Measurements from ENCODE around the gene SELENOO.

SELENOO gene

DNA sequence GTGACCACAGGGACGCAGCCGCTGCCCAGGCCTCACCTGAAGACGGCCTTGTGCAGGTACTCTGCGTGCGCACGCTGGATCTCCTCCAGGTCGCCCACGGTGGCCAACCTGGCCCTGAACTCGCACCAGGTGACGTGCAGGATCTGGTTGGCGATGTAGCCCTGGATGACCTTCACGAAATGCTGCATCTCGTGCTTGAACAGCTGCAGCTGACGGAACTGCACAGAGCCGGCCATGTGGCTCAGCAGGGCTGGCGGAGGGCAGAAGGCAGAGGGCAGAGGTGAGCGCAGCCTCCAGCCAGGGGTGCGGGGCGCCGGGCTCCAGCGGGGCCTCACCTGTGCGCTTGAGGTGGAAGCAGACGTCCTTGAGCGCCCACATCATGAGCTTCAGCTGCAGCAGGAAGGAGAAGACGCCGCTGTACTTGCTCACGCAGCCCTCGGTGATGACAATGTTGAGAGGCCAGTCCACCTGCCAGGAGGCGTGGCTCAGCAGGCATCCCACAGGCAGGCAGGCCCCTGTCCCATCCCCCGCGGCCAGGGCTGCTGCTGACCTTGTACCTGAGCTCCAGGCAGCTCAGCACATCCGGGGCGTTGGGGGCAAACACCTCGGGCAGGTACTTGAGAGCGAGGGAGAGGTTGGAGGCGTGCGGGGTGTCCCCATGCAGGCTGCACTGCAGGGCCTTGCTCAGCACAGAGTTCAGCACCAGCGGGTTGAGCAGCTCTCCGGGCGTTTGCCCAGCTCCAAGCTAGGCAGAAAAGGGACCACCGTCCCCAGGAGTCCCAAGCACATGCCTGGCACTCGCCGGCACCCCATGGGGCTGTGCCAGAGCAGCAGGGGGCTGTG lies 17.6 kb downstream of the SELENOO start:
- DNase-seq, result no peak

DNA sequence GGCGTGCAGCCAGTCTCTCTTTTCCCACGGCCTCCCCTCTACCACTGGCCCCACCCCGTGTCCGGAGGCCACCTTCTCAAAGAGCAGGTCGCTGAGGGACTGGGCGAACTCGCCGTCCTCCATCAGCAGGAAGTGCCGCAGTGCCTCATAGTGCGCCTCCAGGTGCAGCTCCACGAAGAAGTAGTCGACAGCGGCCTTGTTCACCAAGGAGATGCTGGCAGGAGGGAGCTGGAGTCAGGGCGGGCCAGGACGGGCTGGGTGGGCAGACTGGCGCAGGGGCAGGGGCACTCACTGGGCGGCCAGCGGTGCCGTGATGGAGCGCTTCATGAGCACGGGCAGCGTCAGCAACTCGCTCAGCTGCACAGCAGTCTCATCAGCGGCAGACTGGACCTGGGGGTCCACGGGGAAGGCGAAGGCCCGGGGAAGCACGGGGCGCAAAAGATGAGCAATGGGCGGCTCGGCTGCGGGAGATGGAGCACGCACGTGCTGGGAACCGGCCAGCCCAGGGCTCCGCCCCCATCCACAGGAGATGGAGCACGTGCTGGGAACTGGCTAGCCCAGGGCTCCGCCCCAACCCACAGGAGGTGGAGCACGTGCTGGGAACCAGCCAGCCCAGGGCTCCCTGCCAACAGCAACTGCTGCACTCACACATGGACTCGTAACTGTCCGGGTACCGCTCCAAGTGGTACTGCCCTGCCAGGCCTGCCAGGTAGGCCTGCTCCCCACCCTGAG lies 18.4 kb downstream of the SELENOO start:
- peak; percentile 26 for DNase-seq

DNA sequence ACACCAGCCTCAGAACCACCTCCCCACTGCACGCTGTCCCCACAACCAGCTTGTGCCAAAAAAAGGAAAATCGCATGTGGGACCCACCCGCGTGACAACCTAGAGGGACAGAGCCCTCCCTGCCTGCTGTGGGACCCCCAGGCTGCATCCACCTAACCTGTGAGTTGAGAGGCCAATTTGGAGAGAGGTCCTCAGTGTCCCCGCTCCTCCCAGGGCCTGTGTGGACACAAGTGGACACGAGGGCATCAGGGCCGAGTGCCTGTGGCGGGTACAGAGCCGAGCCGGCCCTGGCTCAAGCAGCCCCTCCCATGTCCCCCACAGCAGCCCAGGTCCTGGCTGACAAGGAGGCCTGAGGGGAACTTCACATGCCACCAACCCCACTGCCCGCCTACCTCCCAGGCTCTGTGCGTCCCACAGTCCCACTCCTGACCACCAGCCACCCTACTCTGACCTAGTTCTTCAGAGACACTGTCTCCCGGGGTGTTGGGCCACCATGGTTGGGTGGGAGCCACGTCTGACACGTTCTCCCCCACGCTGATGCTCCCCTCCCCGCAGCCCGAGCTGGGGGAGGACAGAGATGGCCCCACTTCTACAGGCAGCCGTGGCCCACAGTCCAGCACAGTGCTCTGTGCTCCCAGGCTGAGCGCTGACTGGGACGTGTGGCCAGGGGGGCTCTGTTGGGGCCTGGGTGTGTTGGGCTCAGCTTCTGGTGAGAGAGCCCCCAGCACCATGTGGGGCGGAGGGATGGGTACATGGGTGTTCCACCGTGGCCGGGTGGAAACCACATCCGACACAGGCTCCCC lies 19.2 kb downstream of the SELENOO start:
- no peak for DNase-seq

DNA sequence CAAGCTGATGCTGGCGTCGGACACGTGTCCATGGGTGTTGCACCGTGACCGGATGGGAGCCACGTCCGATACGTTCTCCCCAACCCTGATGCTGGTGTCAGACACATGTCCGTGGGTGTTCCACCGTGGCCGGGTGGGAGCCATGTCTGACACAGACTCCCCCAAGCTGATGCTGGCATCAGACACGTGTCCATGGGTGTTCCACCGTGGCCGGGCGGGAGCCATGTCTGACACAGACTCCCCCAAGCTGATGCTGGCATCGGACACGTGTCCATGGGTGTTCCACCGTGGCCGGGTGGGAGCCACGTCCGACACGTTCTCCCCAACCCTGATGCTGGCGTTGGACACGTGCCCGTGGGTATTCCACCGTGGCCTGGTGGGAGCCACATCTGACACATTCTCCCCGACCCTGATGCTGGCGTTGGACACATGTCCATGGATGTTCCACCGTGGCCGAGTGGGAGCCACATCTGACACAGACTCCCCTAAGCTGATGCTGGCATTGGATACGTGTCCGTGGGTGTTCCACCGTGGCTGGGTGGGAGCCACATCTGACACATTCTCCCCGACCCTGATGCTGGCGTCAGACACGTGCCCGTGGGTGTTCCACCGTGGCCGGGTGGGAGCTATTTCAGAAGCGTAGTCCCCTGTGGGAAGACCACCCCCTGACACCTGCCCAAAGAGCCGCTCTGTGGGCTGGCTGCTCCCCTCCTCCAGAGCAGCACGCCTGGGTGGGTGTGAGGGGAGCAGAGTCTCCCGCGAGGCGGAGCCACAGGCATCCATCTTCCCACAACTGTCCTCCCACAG lies 20.0 kb downstream of the SELENOO start:
- no peak for DNase-seq

DNA sequence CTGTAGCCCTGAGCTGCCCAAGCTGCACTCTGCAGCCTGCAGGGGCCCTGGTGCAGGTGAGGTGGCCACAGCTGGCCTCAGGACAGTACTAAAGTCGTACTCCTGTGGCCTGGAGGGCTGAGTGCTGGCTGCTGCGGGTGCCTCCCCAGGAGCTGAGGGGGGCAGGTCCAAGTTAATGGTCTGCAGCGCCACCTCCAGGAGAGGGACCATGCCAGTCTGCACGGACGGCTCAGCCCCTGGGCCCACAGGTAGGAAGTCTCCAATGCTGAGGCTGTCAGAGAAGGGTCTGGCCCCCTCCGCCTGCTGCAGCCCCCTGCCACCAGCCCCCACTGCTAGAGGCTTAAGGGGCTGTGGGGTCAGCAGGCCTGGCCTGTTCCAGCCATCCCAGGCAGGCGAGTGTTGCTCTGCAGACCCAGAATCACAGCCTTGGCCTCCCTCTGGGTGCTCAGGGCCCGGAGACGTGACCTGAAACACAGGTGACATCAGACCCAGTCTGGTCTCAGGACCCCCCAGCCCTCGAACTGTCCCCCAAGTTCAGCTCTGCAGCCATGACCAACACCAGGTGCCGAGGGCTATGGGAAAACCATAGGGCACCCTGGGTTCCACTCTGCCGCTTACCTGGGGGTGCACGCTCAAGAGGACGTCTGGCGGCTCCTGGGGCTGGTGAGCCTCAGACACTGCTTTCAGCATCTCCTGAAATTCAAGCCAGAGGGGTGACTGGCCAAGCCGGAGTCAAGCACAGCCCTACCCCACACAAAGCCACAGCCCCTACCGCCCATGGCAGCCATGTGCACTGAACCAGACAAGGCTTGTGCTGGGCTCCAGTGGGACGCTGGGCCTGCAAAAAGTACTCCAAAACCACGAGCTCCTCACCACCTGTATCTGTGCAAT lies 20.8 kb downstream of the SELENOO start:
- DNase-seq, result no peak

DNA sequence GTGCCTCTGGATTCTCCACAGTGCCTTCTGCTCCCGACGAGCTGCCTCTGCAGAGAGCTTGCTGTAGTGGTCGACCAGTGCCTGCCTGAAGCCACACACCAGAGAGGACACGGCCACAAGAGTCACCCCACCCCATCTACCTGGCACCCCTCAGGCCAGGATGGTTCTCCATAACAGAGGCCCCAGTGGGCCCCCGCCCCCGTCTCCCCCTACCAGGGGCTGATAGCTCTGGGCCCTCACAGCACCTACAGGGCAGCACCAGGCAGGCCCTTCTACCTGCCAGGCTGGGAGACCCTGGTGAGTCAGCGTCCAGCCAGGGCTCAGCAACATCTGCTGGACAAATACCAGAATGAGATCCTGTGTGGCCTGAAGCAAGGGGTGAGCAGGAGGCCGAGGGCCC lies 21.7 kb downstream of the SELENOO start:
- no peak for DNase-seq

DNA sequence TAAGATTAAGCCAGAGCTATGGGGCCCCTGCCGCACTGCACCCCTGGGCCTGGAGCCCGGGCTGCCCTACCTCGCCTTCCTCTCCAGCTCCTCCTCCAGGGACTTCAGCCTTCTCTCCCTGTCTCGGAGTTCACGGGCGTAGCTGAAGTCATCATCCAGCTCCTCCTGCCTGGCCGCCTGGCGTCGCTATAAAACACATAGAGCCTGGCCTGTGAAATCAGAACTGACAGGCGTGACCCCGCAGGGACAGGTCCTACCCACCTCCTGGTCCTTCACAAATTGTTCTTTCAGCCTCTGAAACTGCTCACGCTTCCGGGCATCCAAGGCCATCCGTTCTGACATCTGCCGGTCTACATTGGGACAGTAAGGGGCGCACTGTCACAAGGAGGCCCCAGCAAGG lies 23.3 kb downstream of the SELENOO start:
- no peak for DNase-seq

DNA sequence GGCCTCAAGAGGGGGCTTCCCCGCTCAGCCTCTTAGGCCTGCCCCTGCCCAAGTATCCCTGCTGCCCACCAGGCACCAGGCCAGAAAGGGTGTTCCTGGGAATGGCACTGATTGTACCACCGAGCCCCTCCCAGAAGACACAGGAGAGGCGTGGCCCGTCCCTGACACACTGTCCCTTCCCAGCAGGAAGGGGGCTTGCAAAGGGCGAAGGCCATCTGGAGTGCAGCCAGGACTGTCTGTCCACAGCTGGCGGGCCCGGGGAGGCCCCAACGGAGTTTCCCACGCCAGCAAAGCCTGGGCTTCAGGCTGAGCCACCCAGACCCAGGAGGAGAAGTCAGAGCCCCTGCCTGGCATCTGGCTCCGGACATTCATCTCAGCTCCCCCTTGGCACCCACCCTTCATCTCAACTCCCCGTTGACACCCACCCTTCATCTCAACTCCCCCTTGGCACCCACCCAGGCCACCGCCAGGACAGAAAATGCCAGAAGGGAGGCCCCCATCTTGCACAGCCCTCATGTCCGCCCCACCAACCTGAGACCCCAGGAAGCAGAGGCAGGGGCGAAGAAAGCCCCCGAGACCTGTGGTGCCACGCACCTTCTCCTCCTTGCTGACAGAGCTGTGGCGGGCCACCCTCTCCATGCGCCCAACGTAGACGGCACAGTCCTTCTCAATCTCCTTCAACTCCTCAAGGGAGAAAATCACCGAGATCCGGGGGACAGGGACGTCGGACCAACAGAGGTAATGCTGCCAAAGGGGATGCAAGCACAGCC lies 24.6 kb downstream of the SELENOO start:
- DNase-seq, result no peak

DNA sequence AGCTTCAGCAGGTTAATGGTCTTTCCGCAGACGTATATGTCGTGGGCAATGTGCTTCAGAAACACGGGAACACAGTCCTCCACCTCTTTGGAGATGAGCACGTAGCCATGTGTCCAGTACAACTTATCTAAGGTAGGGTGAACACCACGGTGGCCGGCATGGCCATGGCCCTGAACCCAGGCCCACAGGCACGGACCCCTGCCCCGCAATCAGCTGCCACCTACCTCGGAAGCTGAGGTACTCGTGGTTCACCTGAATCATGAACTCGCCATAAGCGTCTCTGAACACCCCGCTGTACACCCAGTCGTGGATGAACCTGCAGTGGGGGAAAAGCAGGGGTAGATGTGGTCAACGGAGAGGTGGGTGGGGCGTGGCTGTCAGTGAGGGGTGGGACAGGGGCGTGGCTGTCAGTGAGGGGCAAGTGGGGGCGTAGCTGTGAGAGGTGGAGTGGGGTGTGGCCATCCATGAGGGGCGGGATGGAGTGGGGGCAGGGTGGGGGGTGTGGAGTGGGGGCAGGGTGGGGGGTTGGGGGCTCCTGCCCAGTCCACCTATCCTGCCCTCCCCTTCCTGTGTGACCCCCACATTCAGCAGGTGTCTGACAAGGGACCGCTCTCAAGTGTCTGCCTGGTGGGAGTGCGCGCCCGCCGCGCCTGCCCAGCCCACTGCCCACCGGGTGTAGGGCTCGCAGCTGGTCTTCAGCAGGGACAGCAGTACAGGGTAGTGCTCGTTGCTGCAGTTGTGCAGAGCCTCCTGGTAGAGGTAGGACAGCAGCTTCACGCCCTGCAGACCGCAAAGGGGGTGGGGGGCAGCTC lies 25.5 kb downstream of the SELENOO start:
- no peak for DNase-seq

DNA sequence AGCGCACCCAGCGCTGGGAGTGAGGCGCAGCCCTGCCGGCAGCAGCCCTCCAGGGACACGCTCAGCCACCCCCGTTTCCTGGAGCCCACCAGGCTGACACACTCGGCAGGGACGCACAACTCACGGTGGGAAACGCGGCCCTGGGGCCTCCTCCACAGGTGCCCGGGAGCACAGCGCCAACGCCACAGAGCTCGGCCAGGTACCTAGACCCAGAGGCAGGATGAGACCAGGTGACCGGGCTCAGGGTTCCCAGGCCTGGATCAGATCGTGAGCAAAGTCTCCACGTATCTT lies 26.0 kb downstream of the SELENOO start:
- DNase-seq, result no peak

DNA sequence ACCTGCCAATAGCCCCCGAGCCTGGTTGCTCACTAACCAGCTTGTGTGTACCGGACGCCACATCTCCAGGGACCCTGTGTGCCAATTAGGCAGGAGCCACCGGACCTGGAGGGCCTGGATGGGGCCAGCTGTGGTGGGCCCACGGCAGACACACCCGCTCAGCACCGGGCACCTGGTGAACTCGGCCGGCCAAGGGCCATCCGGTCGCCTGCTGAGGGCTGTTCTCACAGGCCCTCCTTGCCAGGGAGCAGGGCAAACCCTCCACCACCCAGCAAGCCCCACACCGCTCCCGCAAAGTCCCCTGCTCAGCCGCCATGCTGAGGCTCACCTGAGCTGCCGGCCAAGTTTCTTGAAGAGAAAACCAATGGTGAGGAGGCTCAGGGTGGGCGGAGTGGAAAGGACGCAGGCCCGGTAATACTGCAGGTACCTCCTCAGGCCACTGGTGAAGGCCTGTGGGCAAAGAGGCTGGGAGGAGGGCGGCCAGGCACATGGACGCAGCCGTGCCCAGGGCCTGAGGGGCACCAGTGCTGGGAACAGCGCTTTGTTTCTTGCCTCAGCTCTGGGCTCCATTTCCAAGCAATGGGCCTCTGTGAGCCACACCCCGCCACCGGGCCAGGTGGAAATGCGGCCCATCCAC lies 26.9 kb downstream of the SELENOO start:
- DNase-seq, result no peak

DNA sequence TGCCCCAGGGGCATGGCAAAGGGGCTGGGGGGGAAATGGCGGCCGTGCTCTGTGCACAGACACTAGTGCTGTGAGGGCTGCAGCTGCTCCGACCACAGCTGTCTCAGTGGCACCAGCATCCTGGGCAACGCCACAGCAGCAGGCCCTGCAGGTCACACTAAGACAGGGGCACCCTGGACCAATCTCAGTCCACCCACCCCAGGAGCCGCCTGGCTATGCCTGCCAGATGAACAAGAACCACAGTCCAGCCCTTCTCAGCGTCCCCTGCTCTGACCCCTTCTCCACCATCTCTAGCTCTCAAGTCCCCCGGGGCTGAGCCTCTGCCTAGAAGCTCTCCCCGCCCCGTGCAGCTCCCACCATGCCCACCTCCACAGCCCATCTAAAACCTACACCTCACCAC lies 27.6 kb downstream of the SELENOO start:
- DNase-seq, result no peak

DNA sequence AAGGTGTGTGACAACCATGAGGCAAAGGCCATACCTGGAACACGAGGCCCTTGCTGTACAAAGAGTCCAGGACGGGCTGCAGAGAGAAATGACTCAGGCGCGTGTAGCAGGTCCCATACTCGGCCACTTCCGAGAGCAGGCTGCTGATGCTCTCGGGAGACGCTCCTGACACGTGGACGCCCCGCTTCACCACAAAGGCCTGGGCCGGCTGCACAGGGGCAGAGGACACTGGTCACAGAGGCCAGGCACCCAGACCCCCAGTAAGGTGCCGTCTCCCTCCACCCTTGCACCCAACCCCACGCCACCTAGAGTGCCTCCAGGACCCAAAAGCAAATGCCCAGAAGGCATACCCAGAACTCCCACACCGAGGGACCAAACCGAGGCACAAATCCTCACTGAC lies 28.6 kb downstream of the SELENOO start:
- no peak for DNase-seq

DNA sequence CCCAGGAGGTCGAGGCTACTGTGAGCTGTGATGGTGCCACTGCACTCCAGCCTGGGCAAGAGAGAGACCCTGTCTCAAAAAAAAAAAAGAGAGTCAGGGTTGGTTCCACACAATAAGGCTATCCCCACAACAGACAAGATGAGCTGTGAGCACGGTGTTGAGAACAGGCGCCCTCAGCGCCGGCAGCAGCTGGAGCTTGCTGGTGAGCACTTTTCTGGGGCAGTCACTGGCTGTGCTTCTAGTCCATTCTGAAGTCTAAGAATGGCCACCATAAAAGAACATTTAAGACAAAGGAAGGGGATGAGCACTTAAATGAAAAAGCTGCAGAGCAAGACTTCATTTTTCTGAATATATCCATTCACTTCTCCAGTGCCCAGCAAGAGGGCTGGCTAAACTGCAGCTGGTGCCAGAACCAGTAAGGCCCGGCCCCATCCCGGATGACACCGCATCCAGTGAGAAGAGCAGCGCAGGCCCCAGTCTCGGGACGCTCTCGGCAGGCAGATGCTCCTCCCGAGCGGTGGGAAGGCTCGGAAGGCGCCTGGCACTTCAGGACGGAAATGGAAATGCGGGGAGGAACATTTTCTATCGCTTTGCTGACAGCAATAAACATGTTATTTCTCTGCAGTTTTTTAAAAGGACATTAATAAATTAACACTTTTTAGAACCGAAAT lies 31.8 kb downstream of the SELENOO start:
- DNase-seq, result no peak

DNA sequence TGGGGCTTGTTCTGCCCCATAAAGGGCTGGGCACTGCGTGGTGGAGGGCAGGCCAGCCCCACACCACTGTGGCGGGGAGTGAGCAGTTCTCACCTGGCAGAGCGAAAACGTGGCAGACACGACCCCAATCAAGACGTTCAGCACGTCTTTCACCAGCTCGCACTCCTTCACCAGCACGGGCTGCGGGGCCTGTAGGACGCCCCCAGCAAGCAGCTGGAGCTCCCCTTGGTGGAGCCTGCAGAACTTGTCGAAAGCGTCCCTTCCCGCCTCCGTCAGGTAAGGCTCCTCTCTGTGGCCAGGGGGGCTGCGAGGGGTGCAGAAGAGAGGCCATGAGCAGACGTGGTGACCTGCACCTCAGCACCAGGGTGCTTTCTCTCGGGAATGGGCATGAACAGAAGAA lies 32.4 kb downstream of the SELENOO start:
- DNase-seq, result no peak

DNA sequence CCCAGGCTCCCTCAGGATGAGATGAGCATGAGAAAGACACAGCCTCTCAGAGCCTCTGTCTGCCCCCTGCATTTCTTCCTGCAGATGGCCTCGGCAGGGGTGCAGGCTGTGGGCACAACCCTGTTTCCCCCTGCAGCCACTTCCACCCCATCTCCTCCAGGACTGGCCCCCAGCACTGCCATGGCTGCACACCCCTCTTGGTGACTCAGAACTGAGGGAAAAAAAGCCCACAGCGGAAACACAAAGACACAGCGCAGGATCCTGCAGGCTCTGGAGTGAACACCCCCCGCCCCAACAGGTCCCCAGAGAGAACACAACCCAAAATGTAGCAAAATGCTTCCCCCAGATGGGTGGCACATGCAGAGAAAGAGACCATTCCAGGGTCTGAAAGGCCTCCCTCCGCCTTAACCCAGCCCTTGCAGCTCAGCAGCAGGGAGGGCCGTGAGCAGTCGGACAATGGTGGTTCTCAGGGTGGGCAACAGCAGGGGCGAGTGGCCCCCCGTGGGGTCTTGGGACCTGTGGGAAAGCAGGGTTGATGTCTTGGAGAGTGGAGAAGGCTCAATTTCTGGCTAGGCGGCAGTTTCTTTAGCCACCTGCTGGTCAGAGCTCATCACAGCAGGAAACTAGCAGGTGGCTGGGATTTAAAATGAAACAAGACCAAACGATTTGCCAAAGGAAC lies 36.1 kb downstream of the SELENOO start:
- DNase-seq, result no peak

DNA sequence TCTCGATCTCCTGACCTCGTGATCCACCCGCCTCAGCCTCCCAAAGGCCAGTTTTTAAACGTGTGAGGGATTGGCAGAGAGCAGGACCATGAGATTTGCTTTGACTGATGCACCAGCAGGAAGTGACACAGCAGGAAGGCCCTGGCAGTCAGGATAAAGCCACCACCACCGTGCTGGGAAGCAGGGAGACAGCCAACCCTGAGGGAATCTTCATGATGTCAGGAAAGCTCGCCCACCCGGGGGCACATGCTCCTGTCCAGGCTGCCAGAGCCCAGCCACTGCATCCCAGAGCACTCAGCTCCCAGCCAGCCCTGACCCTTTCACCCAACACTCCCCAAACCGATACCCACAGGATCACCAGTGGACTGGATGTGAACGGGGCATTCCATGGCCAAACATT lies 37.9 kb downstream of the SELENOO start:
- DNase-seq, result no peak

DNA sequence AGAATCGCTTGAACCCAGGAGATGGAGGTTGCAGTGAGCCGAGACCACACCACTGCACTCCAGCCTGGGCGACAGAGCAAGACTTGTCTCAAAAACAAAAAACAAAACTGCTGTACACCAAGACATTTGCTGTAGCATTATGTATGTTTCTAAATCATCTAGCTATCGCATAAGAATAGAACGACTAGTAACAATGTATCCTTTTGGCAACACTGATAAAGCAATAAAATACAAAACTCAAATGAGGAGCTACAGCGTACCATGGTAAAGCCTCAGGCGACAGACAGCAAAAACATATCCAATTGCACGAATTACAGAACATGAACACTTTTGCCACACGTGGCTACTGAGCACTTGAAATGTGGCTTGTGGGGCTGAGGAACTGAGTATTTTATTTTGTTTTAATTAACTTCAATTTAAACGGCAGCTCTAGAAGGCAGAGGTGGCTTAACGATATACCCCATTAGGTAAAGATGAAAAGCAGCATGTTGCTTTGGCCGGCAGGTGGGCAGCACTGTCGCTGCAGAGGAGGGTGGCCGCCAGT lies 41.7 kb downstream of the SELENOO start:
- no peak for DNase-seq
